ENCODE results near the gene USP20. TPM values are rescaled to one million over a fixed set of nuclear protein-coding genes. Genes with fewer than 3 reads are reported as not detected.

The USP20 gene
- total RNA-seq, 1 donor from 2014 or later, result 14.0 TPM

DNA sequence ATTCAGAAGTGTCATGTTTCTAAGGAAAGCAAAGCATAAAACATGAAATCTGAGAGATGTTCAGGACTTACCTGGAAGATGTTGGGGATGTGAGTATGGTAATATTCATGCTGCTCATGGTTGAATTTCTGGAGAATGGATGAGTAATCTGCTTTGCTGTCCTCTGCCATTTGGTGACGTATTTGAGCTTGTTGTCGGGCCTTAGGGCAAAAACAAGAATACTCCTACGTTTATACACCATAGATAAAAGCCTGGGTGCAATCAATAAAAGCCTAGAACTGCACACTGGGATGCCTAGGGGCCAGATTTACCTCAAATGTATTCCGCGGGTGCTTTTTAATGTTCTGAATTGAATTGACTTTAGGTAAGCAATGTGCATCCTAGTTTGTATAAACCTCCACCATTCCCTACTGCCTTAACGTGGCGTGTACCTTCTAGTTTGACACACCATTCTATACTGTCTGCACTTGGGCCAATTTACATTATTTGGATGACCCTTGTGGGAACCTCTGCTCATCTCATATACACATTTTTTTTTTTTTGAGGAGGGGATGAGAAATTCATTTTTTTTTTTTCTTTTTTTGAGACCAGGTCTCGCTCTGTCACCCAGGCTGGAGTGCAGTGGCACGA is 94.4 kb downstream of the USP20 start:
- ATAC-seq, result no peak
- no peak for DNase-seq (ENCODE audit: missing footprints)
- intact Hi-C loops (cut with DNase I), result no loop called here

GRCh38 chr9:129930743-129931142 is 95.5 kb downstream of the USP20 start:
- intact Hi-C loops (cut with DNase I), result no loop called here
- ATAC-seq (no peak), DNase-seq (ENCODE audit: missing footprints) (no peak)

Small RNAs within 50 kb of the gene (microRNA-seq; reads per million reads assigned to microRNA genes)
- not detected for gene MIR6855

Other genes with a start within 250 kb of the USP20 start
- gene C9orf50, start 214.4 kb upstream of the USP20 start, total RNA-seq, result not detected
- 72.1 TPM for gene NTMT1, start 209.3 kb upstream of the USP20 start, total RNA-seq
- 9.3 TPM for gene ASB6, start 193.3 kb upstream of the USP20 start, total RNA-seq
- gene PRRX2, start 169.8 kb upstream of the USP20 start, total RNA-seq, result 0.54 TPM
- 4.8 TPM for gene PTGES, start 82.4 kb upstream of the USP20 start, total RNA-seq
- 10.5 TPM for gene TOR1B, start 32.3 kb upstream of the USP20 start, total RNA-seq
- gene TOR1A, start 11.3 kb upstream of the USP20 start, total RNA-seq, result 12.2 TPM
- 32.0 TPM for gene C9orf78, start 183 bp upstream of the USP20 start, total RNA-seq
- 24.2 TPM for gene FNBP1, start 207.7 kb downstream of the USP20 start, total RNA-seq
- 21.8 TPM for gene GPR107, start 218.4 kb downstream of the USP20 start, total RNA-seq